NCI-H748 (cell line): ENCODE measurements around the gene MAML2.
A peak's percentile ranks its signal among the peaks of the same experiment; 100 is the strongest.
"Not testable (repeated sequence)": the region's sequence is repeated elsewhere in the genome, so short reads cannot be mapped to it uniquely, and the experiment has no call there.

Experiments
- DNase-seq: peaks from one replicate; lab custom pipeline; 2025; ENCODE audit not compliant: unreplicated experiment; lab: John Stamatoyannopoulos, UW

The MAML2 gene

DNA sequence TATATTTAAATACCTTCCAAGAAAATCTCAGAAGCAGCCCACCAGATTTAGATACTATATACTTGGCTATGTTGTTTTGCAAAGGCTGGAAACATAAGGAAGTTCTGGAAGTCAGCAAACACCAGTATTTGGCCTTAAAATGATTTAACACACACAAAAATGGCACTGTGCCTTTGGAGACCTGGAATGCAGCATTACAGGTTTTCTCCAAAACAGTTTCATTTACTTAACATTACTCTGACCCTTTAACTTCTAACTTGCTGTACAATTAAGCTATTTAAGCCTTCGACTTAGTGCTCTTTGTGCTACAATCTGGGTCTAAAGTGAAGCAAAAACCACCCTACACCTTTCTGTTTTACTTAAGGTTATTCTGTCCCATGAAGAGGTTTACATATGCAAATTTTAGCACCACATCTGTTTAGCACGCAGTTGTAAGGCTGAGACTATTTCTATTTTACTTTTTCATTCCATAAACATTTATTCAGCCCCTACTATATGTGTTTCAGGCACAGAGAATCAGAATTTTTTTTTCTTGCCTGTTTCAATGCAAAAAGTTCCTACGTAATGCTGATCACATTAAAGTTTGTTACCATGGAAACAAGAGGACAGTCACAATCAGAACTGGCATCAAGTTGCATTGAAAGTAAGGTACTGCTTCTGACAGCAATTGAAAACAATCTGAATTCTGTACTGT, 70.3 kb downstream of the MAML2 start:
- peak; percentile 4 for DNase-seq

DNA sequence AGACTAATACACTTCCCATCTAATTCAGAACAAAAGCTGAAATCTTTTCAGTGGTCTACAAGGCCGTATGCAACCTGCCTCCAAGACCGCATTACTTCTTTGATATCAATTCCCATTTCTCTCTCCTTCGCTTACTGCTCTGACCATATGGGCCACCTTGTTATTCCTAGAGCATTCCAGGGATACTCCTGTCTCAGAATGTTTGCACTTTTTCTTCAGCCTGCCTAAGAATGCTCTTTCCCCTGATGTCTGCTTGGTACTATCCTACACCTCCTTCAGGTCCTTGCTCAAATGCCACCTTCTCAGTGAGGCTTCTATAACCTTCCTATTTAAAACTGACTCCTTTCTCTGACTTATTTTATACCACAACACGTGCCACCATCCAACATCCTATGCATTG, 71.2 kb downstream of the MAML2 start:
- no peak for DNase-seq

GRCh38 chr11:96271352-96271751, 71.6 kb downstream of the MAML2 start:
- DNase-seq = not testable (repeated sequence)

DNA sequence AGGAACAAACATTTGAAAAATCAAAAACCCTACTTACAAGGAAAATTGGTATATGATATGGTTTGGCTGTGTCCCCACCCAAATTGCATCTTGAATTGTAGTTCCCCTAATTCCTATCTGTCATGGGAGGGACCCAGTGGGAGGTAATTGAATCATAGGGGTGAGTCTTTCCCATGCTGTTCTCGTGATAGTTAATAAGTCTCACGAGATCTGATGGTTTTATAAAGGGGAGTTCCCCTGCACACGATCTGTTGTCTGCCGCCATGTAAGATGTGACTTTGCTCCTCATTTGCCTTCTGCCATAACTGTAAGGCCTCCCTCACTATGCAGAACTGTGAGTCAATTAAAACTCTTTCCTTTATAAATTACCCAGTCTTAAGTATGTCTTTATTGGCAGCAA, 74.5 kb downstream of the MAML2 start:
- not testable (repeated sequence) for DNase-seq

DNA sequence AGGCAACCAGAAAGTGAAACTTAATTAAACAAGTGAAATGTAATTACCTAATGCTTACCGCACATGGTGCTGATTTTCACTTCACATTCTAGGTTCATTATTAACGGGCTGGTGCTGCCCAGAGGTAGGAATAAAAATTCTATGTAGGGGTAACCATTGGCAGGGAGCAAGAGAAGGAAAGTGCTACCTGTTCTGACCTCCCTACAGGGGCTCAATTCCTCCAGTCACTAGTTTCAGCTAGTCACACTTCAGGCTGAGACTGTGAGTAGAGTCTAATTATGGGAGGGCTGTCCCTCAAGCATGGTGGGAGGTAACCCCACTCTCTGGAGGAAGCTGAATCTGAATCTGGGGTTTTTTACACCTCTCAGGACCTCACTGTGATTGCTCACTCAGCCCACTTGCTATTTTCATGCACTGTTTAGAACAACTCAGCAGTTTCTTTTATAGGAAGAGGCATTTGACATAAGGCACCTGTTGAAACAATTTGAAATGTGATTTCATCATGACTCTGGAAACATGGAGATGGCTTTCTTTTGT, 75.4 kb downstream of the MAML2 start:
- no peak for DNase-seq

DNA sequence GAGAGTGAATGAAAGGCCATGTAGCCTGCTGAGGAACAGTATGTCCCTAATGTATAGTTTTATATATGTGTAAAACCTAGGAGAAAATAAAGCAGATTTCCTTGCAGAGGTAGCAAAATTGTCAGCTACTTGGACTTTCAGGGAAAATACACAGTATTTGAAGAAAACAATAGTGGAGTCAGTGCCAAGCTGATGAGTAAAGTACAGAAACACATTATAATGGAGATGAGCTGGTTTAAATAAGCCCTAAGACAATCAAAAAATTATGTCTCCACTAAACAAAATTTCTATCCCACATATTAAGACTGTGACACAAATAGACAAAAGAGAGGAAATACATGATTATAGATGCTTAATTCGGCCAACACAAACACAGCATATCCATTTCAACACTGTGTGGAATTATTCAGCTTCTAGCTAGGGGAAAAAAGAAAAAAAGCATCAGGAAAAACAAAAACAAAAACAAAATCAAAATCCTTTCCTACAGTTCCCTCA, 75.9 kb downstream of the MAML2 start:
- DNase-seq = no peak

DNA sequence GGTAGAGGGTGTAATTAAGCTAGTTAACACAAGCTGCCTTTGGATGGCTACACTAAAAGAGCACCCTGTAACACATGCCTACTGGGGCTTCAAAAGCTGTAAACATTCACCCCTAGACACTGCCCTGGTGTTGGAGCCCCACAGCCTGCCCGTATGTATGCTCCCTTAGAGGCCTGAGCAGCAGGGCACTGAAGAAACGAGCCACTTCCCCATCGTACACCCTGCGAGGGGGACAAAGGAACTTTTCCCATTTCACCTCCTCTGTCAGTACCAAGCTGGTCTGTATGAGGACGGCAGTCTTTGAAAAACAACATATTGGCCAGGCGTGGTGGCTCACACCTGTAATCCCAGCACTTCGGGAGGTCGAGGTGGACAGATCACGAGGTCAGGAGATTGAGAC, 77.0 kb downstream of the MAML2 start:
- DNase-seq = no peak

DNA sequence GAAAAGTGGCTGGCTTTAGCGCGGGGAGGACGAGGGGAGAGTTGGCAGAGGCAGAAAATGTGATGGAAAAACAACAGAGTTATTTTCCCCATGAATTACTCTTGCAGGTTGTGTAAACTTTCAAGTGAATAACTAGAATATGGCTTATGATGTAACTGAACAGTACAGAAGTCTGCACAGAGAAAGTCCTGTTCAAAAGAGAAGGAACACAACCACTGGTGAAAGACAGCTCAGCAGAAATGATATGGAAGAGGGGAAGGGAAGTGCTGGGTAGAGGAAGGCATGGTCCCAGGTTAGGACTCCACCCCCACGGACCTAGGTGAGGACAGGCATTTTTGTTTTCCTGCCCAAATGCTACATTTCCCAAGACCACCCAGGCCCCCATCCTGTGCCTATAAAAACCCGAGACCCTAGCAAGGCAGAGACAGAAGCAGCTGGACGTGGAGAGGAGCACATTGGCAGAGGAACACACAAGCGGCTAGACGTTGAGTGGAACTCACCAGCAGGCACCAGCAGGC, 77.7 kb downstream of the MAML2 start:
- no peak for DNase-seq

DNA sequence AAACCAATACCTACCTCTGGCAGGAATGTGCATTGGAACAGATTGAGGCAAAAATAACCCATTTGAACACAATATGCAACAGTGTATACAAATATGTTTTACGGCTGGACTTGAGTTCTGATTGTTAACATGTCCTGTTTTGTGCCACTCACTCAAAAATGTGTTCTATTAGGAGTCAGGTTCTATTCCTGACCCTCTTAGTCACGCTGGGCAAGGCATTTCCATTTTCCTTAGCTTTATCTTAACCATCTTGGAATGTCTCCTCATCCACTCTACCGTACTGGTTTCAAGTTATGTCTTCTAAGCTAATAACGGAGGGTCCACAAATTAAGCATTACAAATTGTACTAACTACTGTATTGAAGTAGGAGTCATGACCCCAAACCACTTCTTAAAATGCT, 78.6 kb downstream of the MAML2 start:
- no peak for DNase-seq

DNA sequence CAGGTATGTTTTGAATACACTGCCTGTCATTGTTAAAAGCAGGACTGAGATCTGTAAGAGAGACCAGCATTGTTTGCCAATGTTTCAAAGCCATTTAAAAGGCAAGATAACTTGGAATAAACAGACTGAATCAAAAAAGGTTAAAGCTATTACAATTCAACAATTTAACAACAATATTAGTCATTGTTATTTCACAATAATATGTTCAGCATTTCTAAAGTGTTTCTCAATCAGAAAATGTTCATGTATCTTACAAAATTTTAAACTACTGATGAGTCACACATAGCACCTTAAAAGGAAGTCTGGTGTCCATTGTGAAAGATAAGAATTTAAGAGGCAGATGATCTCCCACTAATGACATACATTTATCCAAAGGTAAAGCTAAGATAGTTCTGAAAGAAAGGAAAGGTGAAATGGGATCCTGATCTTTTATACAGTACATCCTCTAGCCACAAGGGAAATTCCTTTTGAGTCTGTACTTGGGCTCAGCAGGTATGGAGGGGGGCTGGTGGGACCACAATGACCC, 79.7 kb downstream of the MAML2 start:
- no peak for DNase-seq

DNA sequence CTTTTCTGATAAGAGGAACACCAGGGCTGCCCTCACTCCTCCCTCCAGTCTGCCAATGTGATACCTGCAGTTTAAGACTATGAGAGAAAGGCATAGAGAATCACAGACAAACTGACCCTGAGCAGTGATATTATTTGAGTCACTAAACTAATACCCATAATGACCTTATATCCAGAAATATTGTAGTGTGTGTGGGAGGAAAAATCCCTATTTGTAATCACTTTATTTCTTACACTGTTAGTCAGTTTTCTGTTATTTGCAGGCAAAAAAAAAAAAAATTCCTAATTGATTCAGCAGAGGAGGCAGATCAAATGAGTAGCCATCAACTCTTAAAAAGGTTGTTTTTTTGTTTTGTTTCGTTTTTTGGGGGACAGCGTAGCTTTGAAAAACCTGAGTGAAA, 82.5 kb downstream of the MAML2 start:
- DNase-seq = no peak

- DNase-seq = no peak
Measured at GRCh38 chr11:96260067-96260511, 82.9 kb downstream of the MAML2 start.

GRCh38 chr11:96259134-96259830, 83.7 kb downstream of the MAML2 start:
- no peak for DNase-seq

GRCh38 chr11:96257972-96258934, 84.7 kb downstream of the MAML2 start:
- no peak for DNase-seq

DNA sequence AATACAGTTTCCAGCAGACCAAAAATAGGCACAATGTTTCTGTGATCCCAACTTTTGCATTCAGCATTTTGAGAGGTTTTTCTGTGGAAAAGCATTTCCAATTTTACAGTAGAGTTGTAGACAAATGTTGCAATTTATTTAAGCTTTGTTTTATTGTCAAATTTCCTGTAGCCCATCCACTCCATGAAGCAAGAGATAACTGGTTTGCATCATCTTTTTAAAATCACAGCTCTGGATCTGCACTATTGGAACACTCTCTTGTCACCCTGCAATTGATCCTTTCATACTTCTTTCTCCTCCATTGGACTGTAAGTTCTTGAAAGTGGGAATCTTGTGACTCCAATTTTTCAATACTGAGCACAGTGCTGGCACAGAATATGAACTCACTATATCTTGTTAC, 86.0 kb downstream of the MAML2 start:
- DNase-seq = no peak

- DNase-seq = no peak
Measured at GRCh38 chr11:96256215-96257011, 86.6 kb downstream of the MAML2 start.

DNA sequence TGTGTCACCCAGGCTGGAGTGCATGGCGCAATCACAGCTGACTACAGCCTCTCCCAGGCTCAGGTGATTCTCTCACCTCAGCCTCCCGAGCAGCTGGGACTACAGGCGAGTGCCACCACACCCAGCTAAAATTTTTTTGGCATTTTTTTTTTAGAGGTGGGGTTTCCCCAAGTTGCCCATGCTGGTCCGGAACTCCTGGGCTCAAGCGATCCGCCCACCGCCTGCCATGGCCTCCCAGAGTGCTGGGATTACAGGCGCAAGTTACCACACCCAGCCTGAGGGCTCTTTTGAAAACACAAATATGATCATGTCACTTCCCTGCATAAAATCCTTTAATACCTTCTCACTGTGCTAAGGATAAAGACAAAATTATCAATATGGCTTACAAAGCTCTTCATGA, 88.1 kb downstream of the MAML2 start:
- DNase-seq = no peak

DNA sequence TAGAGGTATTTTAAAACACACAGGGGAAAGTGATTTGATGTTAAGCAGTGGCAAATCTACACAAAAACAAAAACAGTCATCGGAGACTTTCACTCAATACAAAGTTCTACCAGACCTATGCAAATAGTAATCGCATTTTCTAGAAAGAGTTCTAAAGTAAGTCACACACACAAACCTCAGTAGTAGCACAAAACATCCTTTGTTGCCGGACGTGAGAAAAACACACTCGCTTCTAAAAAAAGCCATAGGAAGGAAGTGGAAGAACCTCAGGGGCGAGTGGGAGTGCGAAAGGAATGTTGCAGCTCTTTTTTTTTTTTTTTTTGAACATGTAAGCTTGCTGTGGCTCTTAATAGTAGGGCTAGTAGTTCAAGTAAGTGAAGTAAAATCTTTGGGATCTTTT, 88.9 kb downstream of the MAML2 start:
- DNase-seq = no peak

DNA sequence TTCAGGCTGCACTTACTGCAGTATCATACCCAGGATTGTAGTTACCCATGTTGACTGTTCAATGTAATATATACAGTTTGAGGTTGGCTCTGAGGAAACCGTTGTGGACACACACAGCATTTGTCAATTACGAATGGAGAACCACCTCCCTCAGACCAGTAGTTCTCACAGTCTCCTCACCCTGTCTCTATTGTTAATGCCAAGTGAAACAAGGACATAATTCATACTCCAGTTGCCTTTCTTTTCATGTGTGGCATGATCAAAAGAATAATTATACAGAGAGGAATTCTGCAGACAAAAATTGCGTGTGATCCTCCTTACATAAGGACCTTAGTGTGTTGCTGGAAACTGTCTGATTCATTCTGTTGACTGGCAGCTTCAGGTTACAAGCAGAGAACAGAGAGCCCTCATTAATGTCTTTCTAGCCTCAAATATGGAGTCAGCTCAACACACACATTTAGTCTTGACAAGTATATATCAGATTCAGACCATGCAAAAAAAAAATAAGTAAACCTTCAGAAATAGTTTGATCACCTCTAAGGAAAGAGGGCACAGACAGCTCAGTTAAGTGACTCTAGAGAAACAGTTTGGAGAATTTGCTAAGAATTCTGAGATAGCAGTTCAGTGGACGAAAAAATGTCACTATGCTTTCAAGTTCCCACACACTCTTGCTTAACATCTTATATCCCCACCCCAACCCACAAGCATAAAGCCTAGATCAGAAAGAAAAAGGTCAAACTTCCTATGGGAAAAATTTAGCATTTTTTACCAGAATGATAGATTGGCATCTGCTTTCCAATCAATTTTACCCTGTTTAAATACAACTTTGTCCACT, 96.1 kb downstream of the MAML2 start:
- peak; percentile 1 for DNase-seq
